HG02885 (cell line): ENCODE results near the gene GAN.

Source experiments
- ATAC-seq: cut with Tn5 transposase; IDR thresholded peaks from one replicate; pipeline ENCODE4 v1.9.1; 2021; ENCODE audit warnings: mild to moderate bottlenecking; ENCODE audit not compliant: unreplicated experiment, poor library complexity

GAN gene, protein sequence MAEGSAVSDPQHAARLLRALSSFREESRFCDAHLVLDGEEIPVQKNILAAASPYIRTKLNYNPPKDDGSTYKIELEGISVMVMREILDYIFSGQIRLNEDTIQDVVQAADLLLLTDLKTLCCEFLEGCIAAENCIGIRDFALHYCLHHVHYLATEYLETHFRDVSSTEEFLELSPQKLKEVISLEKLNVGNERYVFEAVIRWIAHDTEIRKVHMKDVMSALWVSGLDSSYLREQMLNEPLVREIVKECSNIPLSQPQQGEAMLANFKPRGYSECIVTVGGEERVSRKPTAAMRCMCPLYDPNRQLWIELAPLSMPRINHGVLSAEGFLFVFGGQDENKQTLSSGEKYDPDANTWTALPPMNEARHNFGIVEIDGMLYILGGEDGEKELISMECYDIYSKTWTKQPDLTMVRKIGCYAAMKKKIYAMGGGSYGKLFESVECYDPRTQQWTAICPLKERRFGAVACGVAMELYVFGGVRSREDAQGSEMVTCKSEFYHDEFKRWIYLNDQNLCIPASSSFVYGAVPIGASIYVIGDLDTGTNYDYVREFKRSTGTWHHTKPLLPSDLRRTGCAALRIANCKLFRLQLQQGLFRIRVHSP

DNA sequence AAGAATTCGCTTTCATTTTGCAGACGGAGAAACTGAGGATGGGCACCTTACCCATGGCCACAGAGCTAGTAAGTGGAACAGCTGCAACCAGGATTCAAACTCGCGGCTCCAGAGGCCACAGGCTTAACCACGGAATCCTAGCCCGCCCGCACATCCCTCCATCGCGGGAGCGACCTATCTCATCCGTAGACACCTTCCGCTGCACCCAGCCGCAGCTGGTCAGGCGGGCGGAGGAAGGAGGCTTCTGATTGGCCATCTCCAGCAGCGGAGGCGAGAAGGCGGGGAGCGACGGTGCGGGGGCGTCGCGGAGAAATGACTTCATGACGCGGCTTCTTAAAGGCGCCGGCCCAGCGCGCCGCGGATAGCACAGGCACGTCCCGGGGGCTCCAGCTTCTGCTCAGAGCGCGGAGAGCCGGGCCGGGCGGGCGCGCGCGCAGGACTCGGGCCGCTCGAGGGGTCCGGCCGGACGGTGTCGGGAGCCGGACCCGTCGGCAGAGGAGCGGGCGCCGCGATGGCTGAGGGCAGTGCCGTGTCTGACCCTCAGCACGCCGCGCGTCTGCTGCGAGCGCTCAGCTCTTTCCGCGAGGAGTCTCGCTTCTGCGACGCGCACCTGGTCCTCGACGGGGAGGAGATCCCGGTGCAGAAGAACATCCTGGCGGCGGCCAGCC lies at the start of gene GAN:
TSS of gene GAN (plus strand) at position 360 of the 668 bp plus-strand sequence. CDS start at position 512, 152 bp downstream.
- peak; percentile 95 for ATAC-seq

DNA sequence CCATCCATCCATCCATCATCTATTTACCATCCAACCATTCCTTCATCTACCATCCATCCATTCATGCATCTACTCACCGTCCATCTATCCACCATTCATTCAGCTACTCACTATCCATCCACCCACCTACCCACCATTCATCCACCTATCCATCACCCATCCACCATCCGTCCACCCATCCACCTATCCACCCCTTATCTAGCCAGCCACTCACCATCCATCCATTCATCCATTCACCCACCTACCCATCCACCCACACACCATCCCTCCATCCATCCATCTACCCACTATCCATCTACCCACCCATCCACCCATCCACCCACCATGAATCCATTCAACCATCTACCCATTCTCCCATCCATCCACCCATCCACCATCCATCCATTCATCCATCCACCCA lies 49.7 kb upstream of the GAN start:
- no peak for ATAC-seq

DNA sequence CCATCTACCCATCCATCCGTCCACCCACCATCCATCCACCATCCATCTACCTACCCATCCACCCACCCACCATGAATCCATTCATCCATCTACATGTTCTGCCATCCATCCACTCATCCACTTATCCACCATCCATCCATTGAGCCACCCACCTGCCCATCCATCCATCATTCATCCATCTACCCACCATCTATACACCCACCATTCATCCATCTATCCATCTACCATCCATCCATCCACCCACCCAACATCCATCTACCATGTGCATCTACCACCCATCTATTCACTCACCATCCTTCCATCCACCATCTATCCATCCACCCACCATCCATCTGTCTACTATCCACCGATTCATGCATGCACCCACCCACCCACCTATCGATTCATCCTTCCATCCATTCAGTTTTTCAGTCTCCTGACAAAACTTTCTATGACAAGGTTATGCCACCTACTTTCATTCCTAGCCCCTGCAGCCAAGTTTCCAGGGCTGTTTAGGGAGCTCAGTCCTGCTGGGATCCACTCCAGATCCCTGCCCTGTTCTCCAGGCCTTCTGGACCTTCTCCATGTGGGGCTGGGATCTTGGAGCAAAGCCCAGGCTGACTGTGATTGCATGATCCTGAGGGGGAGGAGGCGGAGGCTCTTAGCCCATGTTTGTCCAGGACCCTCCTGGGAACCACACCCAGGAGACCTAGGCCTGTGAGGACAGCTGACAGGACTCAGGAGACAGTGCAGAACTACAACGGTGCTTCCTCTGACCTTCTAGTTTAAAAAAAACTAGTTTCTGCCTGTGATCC lies 48.9 kb upstream of the GAN start:
- ATAC-seq: no peak

DNA sequence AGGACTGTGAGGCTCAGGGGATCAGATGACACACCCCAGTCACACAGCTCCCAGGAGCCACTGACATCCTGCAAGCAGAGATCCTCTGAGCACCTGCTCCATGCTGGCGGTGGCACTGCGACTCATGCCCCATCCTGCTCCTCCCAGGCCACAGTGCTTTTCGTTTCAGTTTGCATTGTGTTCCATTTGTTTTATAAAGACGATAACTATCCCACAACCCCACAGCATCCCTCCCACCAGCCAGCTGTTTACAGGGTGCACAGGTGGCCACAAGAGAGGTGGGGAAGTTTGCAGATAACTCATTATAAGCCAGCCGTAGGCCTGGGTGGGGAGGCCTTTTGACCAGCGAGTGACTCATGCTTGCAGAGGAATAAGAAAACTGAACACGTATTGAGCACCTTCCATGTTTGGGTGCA lies 48.1 kb upstream of the GAN start:
- ATAC-seq: no peak

DNA sequence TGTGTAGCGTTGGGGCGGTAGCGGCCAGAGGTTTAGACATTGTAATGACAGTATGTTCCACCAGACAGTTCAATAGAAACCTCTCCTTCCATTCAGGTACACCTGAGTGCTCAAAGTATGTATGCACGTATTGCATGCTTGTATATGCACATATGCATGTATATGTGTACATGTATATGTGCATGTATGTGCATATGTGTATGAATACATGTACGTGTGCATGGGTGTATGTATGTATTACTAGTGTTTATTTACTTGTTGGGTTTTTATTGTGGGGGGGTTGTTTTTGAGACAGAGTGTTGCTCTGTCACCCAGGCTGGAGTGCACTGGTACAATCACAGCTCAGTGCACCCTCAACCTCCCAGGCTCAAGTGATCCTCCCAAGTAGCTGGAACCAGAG lies 46.3 kb upstream of the GAN start:
- ATAC-seq: no peak

DNA sequence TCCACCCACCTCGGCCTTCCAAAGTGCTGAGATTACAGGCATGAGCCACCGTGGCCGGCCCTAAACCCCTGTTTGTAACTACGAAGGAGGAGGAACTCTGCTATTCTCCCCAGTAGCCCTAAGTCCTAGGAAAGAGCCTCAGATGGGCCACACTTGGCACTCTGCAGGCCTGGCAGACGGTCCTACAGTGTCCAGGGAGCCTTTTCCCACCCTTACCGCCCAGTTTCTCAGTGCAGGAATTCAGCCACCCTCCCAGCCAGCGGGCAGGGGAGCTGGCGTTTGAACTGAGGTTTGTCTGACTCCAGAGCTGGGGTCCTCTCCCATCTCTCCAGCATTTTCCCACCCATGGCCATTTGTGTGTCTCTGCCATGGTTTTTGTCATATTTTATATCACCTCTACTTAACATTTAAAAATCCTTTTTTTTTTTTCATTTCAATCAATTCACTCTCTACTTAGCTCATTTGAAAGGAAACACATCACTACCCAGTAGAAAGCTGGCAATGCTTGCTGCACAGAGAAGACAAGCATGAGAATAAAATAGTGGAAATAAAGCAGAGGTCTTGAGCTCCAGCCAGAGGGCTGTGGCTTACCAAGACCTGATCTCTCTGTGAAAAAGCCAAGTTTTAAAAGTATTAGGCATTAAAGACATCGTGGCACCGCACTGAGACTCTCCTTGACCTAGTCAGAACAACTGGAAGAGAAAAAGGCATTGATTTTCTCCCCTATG lies 41.4 kb upstream of the GAN start:
- ATAC-seq: no peak

GRCh38 chr16:81275064-81275532 lies 39.7 kb upstream of the GAN start:
- ATAC-seq: no peak

GRCh38 chr16:81275795-81276194 lies 39.0 kb upstream of the GAN start:
- no peak for ATAC-seq

GRCh38 chr16:81276323-81276722 lies 38.4 kb upstream of the GAN start:
- no peak for ATAC-seq

DNA sequence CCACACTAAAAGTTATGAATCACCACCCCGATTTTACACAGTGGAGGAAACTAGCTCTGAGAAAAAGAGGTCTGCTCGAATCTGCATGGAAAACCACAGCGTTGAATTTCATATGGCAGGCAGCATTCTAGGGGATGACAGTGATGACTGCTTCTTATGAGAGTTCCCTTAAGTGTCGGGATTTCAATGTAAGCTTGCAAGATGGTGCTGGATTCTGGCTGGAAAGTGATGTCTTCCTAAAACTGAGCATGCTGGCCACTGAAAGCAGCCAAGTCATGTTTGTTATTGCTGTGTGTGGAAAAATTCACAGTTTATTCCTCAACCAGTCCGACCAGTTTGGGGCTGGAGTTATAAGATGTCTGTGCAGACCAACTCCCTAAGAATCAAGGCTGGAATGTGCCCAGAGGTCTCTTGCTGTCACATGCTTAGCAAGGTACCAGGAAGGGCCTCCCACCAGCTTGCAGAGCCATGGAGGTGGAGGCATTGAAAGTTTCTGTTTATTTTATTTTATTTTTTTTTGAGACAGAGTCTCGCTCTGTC lies 37.2 kb upstream of the GAN start:
- ATAC-seq: no peak

DNA sequence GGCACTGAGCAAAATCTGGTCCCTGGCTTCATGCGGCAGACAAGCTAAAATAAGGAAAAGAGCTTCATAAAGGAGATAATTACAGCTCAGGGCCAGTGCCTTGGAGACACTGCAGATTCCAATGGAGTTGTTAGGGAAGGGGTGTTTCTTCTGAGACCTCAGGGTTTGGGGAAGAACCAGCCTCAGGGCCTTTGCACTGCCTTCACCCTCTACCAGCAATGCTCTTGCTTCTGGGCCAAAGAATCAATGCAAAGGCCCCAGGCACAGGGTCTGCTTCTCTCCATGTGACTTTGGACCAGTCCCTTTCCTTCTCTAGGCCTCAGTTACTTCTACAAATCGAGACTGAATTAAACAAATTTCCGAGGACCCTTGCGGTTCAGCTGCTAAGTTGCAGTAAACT lies 36.2 kb upstream of the GAN start:
- ATAC-seq: no peak

GRCh38 chr16:81279392-81279791 lies 35.4 kb upstream of the GAN start:
- ATAC-seq: no peak

DNA sequence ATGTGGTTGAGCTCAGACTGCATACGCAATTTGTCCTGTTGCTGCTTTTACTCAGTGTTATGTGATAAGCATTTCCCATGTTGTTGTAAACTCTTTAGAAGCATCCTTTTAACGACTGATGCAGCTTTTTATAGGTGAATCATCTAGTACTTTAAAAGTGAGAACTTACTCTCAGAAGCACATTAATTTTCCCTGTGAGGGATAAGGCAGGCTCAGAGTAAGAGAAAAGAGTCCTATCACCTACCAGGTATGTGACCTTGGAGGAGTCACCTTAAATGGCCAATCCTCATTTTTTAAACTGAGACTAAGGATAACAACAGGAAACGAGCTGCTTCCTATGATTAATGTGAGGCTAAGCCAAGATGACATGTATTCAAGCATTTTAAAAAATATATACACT lies 34.4 kb upstream of the GAN start:
- no peak for ATAC-seq

- no peak for ATAC-seq
Measured at GRCh38 chr16:81283044-81283443, 31.7 kb upstream of the GAN start.

- ATAC-seq: no peak
Measured at GRCh38 chr16:81284995-81285600, 29.7 kb upstream of the GAN start.

GRCh38 chr16:81286190-81286589 lies 28.6 kb upstream of the GAN start:
- ATAC-seq: no peak

GRCh38 chr16:81291117-81291516 lies 23.6 kb upstream of the GAN start:
- ATAC-seq: no peak

DNA sequence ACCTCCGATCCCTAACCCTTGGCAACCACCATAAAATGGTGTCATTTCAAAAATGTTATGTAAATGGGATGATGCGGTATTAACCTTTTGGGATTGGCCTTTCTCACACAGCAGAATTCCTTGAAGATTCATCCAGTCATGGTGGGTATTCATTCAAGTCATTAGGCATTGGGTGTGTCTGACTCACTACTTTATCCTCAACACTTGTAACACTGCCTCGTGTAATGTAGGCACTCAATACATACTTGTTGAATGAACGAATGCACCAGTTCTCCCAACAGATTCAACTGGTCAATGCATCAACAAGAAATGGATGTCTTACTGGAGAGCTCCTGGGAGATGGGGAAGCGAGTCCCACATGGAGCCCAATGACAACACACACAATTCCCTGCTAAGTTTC lies 21.8 kb upstream of the GAN start:
- no peak for ATAC-seq
